Measurements from ENCODE around the gene ANKRD16.
"Not testable (repeated sequence)": the region's sequence is repeated elsewhere in the genome, so short reads cannot be mapped to it uniquely, and the experiment has no call there.

DNA sequence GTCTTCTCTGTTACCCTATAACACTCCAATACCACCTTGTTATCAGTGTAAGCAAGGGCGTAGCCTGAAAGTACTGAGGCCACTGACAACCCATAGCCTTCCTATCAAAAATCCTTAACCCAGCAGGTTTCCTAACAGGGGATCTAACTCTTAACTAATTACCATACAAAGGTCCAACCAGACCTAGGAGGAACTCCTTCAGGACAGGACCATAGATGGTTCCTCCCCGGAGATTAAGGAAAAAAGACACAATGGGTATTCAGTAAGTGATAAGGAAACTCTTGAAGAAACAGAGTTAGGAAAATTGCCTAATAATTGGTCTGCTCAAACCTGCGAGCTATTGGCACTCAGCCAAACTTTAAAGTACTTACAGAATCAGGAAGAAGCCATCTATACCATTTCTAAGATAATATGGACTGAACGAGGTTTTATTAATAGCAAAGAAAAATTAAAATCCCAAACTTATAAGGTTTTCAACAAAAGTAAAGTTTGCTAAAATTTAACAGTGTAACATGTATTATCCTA, 22.5 kb downstream of the ANKRD16 start:
- TF ChIP-seq CTCF (IDR thresholded peaks at IDR 0.05); POLR2AphosphoS5 (IDR thresholded peaks at IDR 0.05; ENCODE audit: low read depth, low read length); SIN3A (IDR thresholded peaks at IDR 0.05; ENCODE audit: borderline replicate concordance, insufficient read depth, low read depth, low read length); TCF7L2 (IDR thresholded peaks at IDR 0.05; ENCODE audit: low read depth, low read length): not testable (repeated sequence)
- TF ChIP-seq, protein P1, sequence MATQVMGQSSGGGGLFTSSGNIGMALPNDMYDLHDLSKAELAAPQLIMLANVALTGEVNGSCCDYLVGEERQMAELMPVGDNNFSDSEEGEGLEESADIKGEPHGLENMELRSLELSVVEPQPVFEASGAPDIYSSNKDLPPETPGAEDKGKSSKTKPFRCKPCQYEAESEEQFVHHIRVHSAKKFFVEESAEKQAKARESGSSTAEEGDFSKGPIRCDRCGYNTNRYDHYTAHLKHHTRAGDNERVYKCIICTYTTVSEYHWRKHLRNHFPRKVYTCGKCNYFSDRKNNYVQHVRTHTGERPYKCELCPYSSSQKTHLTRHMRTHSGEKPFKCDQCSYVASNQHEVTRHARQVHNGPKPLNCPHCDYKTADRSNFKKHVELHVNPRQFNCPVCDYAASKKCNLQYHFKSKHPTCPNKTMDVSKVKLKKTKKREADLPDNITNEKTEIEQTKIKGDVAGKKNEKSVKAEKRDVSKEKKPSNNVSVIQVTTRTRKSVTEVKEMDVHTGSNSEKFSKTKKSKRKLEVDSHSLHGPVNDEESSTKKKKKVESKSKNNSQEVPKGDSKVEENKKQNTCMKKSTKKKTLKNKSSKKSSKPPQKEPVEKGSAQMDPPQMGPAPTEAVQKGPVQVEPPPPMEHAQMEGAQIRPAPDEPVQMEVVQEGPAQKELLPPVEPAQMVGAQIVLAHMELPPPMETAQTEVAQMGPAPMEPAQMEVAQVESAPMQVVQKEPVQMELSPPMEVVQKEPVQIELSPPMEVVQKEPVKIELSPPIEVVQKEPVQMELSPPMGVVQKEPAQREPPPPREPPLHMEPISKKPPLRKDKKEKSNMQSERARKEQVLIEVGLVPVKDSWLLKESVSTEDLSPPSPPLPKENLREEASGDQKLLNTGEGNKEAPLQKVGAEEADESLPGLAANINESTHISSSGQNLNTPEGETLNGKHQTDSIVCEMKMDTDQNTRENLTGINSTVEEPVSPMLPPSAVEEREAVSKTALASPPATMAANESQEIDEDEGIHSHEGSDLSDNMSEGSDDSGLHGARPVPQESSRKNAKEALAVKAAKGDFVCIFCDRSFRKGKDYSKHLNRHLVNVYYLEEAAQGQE (IDR thresholded peaks at IDR 0.05; ENCODE audit: insufficient read depth in 1 of 2, low read depth in 2 of 2, low read length in 1 of 2) = not testable (repeated sequence)

Measured in Panc1 (cell line).